BLaER1 (cell line): ENCODE data around the gene PAQR5.

Source experiments
- H3K27ac ChIP-seq: shearing (Covaris generic); formaldehyde crosslinking; 2 replicates; pipeline ENCODE4 v1.8.1; 2022
- H3K27me3 ChIP-seq: shearing (Covaris generic); formaldehyde crosslinking; 2 replicates; pipeline ENCODE4 v1.8.1; 2022
- H3K36me3 ChIP-seq: shearing (Covaris generic); formaldehyde crosslinking; 2 replicates; pipeline ENCODE4 v1.8.1; 2022
- H3K4me1 ChIP-seq: shearing (Covaris generic); formaldehyde crosslinking; 2 replicates; pipeline ENCODE4 v1.8.1; 2022
- H3K4me2 ChIP-seq: shearing (Covaris generic); formaldehyde crosslinking; 2 replicates; pipeline ENCODE4 v1.8.1; 2022
- H3K4me3 ChIP-seq: shearing (Covaris generic); formaldehyde crosslinking; 2 replicates; pipeline ENCODE4 v1.8.1; 2022
- H3K9ac ChIP-seq: shearing (Covaris generic); formaldehyde crosslinking; 2 replicates; pipeline ENCODE4 v1.8.1; 2022
- H3K9me3 ChIP-seq: shearing (Covaris generic); formaldehyde crosslinking; 2 replicates; pipeline ENCODE4 v1.8.1; 2022
- H4K20me1 ChIP-seq: shearing (Covaris generic); formaldehyde crosslinking; 2 replicates; pipeline ENCODE4 v1.8.1; 2022
- Cebpa-rat ChIP-seq: shearing (Covaris generic); IDR thresholded peaks from 2 replicates; pipeline ENCODE4 v1.8.1; 2022

The PAQR5 gene

GRCh38 chr15:69303337-69304181, 4.8 kb downstream of the PAQR5 start:
- Histone ChIP-seq H3K27ac (no peak overlapping the region), H3K4me1 (no peaks in the 10 kb centered on the region), H3K27me3 (no peaks in the 10 kb centered on the region), H3K9me3 (no peaks in the 10 kb centered on the region), H3K36me3 (no peaks in the 10 kb centered on the region), H3K4me3 (no peak overlapping the region), H4K20me1 (no peaks in the 10 kb centered on the region), H3K4me2 (no peak overlapping the region), H3K9ac (no peak overlapping the region)
- TF ChIP-seq Cebpa-rat = no peak

- no peaks in the 10 kb centered on the region for H3K9me3 ChIP-seq
- H3K4me2 ChIP-seq = no peak overlapping the region
- H3K9ac ChIP-seq = no peak overlapping the region
- no peak overlapping the region for H3K4me3 ChIP-seq
- H3K36me3 ChIP-seq = no peaks in the 10 kb centered on the region
- H4K20me1 ChIP-seq = no peaks in the 10 kb centered on the region
- no peak overlapping the region for H3K27ac ChIP-seq
- H3K27me3 ChIP-seq = no peaks in the 10 kb centered on the region
- no peaks in the 10 kb centered on the region for H3K4me1 ChIP-seq
- TF ChIP-seq Cebpa-rat = no peak
Observed at GRCh38 chr15:69304182-69304545, 5.5 kb downstream of the PAQR5 start.

DNA sequence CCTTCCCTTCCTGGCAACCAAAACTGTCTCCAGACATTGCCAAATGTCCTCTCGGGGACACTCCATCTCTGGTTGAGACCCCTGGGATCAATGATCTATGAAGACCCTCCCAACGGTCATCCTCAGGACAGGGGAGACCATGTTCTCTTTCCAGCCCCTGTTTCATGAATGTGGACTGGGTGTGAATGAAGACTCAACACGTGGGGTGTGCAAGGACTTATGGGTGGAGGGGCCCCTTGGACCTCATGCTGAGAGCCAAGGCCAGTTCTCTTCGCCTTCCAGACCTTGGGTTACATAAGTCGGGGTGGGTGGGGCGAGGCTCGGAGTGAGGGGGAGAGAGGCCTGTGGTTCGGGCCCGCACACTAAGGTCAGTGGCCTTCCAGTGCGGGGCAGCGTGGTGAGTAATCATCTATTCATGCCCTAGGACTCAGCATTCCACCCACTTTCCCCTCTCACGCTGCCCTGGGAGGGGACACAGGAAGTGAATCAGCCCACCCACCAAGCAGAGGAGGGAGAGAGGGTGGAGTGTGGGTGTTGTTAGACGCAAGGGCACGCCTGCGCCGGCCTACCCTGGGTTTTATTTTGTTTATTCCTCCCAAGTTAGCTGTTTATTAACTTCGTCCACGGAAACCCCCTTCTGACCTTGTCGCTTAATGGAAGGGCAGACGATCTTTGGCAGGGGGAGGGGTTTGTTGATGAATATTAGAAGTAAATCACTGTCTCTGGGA, 6.7 kb downstream of the PAQR5 start:
- H3K9me3 ChIP-seq = no peaks in the 10 kb centered on the region
- TF ChIP-seq Cebpa-rat = no peak
- no peaks in the 10 kb centered on the region for H3K36me3 ChIP-seq
- no peaks in the 10 kb centered on the region for H3K27me3 ChIP-seq
- H3K4me3 ChIP-seq = no peak overlapping the region
- no peak overlapping the region for H3K9ac ChIP-seq
- no peak overlapping the region for H3K27ac ChIP-seq
- H4K20me1 ChIP-seq = no peaks in the 10 kb centered on the region
- no peak overlapping the region for H3K4me2 ChIP-seq
- no peaks in the 10 kb centered on the region for H3K4me1 ChIP-seq

DNA sequence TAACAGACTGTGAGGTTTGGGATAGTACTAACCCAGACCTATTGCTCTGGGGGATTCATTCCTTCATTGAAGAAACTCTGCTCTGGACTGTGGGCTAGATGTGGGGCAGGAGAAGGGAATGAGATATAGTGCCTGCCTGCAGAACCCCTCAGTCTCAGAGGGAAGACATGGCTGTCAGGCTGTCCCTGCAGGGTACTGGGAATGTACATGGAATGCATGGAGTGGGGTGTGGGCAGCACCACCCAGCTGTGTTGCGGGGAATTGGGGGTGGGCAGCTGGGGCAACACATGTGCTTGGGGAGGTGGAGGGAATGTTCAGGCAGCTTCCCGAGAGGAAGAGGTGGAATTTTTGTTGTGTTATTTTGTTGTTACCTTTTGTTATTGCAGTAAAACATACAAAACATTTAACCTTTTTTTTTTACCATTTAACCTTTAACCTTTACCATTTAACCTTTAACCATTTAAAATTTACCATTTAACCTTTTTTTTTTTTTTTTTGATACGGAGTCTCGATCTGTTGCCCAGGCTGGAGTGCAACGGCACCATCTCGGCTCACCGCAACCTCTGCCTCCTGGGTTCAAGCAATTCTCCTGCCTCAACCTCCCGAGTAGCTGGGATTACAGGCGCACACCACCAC, 7.3 kb downstream of the PAQR5 start:
- H3K27me3 ChIP-seq = no peaks in the 10 kb centered on the region
- TF ChIP-seq Cebpa-rat = no peak
- no peak overlapping the region for H3K4me3 ChIP-seq
- H3K9me3 ChIP-seq = no peaks in the 10 kb centered on the region
- no peaks in the 10 kb centered on the region for H3K4me1 ChIP-seq
- H3K36me3 ChIP-seq = no peaks in the 10 kb centered on the region
- no peak overlapping the region for H3K4me2 ChIP-seq
- H3K9ac ChIP-seq = no peak overlapping the region
- no peaks in the 10 kb centered on the region for H4K20me1 ChIP-seq
- H3K27ac ChIP-seq = no peak overlapping the region

DNA sequence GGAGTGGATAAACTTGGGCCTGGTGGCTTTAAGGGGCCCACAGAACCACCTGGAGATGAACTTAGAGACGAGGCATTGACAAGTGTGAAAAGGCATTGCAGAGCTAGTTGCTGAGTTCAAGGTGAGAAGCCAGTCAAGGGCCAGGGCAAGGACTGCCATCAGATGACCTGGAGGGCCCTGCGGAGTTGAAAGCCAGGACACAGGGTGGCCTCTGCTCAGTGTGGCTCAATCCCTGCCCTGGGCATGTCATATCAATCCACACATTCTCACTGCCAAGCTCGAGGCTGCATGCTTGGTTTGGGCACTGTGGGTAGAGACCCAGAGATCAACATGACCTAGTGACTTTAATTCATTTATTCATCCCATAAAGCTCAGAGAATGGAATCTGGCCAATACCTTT, 9.2 kb downstream of the PAQR5 start:
- Histone ChIP-seq H3K27ac (no peak overlapping the region), H3K36me3 (no peaks in the 10 kb centered on the region), H3K9ac (no peak overlapping the region), H4K20me1 (no peaks in the 10 kb centered on the region), H3K4me1 (peaks cover under 1% of the 10 kb centered on the region; the same call in 1 of the 2 replicates), H3K4me2 (no peak overlapping the region), H3K9me3 (no peaks in the 10 kb centered on the region), H3K4me3 (no peak overlapping the region), H3K27me3 (no peaks in the 10 kb centered on the region)
- TF ChIP-seq Cebpa-rat = no peak

DNA sequence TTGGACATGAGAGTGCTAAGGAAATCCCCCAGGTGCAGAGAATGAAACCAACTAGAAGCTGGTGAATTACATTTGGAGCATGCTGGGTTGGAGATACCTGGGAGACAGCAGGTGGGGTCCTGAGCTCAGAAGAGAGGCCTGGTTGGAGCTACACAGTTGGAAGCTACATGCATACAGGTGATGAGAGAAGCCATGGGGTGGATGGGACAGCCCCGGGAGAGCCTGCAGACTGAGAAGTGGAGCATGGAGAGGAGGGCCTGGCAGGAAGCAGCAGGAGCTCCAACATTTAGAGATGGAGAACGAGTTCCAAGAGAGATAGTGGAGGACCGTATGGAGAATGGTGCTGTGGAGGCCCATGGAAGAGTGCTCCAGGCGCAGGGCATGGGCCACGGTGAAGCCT, 10.2 kb downstream of the PAQR5 start:
- no peaks in the 10 kb centered on the region for H3K9me3 ChIP-seq
- H3K27me3 ChIP-seq = no peaks in the 10 kb centered on the region
- no peak overlapping the region for H3K4me2 ChIP-seq
- no peaks in the 10 kb centered on the region for H4K20me1 ChIP-seq
- H3K4me3 ChIP-seq = no peak overlapping the region
- peaks cover 8% of the 10 kb centered on the region; the same call in 1 of the 2 replicates for H3K4me1 ChIP-seq
- TF ChIP-seq Cebpa-rat = no peak
- no peaks in the 10 kb centered on the region for H3K36me3 ChIP-seq
- H3K27ac ChIP-seq = no peak overlapping the region
- no peak overlapping the region for H3K9ac ChIP-seq

DNA sequence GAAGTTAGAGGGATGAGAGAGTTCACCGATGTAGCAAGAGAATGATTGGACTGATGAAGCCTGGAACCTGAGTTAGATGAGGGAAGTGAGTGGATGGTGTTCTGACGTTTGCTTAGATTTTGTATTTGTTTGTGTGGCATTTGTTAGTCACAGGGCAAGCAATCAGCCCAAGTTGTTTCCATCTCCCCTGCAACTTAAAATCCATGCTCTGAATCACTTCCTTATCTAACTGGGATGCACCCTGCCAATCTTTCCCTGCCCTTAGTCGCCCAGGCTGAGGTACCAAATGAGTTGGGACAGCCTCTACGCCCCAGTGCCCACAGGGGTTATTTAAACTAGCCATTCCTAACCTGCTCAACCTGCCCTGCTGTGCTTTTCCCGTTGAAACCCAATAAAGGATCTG, 12.6 kb downstream of the PAQR5 start:
- H3K4me2 ChIP-seq = no peak overlapping the region
- H3K4me3 ChIP-seq = no peak overlapping the region
- H4K20me1 ChIP-seq = no peaks in the 10 kb centered on the region
- TF ChIP-seq Cebpa-rat = no peak
- no peaks in the 10 kb centered on the region for H3K9me3 ChIP-seq
- H3K27ac ChIP-seq = no peak overlapping the region
- H3K9ac ChIP-seq = no peak overlapping the region
- peaks cover 8% of the 10 kb centered on the region; the same call in 1 of the 2 replicates for H3K4me1 ChIP-seq
- no peaks in the 10 kb centered on the region for H3K36me3 ChIP-seq
- H3K27me3 ChIP-seq = no peaks in the 10 kb centered on the region

DNA sequence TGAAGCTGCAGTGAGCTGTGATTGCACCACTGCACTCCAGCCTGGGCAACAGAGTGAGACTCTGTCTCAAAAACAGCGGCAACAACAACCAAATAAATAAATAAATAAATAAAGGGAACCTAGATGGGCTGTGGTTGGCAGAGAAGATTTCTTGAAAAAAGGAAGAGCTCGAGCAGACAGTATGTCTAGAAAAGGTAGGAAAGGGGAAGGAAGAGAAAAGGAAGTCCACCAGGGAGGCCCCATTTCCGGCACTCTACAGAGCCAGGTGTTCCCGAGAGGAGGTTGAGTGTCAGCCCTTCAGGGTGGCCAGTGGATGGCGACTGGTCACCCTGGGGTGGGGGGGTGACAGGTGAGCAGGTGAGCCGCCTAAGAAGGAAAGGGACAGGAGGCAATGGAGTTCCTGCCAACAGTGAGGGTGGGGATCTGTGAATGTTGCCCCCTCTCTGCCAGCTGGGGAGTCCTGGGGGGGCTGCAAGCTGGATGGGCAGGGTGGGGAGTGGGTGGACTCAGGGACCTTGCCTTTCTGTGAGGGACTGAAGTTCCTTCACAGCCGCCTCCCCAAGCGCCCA, 14.8 kb downstream of the PAQR5 start:
- H3K4me2 ChIP-seq = peak overlapping the region; percentile 23; the same call in 1 of the 2 replicates
- no peaks in the 10 kb centered on the region for H3K9me3 ChIP-seq
- TF ChIP-seq Cebpa-rat = no peak
- H3K4me1 ChIP-seq = peaks cover 8% of the 10 kb centered on the region; the same call in 1 of the 2 replicates
- H3K4me3 ChIP-seq = no peak overlapping the region
- H3K27me3 ChIP-seq = no peaks in the 10 kb centered on the region
- no peak overlapping the region for H3K27ac ChIP-seq
- no peak overlapping the region for H3K9ac ChIP-seq
- H3K36me3 ChIP-seq = no peaks in the 10 kb centered on the region
- no peaks in the 10 kb centered on the region for H4K20me1 ChIP-seq

- no peak overlapping the region for H3K4me3 ChIP-seq
Observed at GRCh38 chr15:69314131-69314530, 15.4 kb downstream of the PAQR5 start.

More at GRCh38 chr15:69314131-69314530, 15.4 kb downstream of the PAQR5 start:
- no peak overlapping the region for H3K9ac ChIP-seq
- H3K4me1 ChIP-seq = peaks cover 8% of the 10 kb centered on the region; the same call in 1 of the 2 replicates
- no peak overlapping the region for H3K27ac ChIP-seq
- H3K9me3 ChIP-seq = no peaks in the 10 kb centered on the region
- H3K36me3 ChIP-seq = no peaks in the 10 kb centered on the region
- no peak overlapping the region for H3K4me2 ChIP-seq
- H4K20me1 ChIP-seq = no peaks in the 10 kb centered on the region
- no peak for TF ChIP-seq Cebpa-rat
- H3K27me3 ChIP-seq = no peaks in the 10 kb centered on the region
